Panc1 (cell line): ENCODE results near the gene EPHX1. TPM values are rescaled to one million over a fixed set of nuclear protein-coding genes. Genes with fewer than 3 reads are reported as not detected.

Source experiments
- ATAC-seq: fragments of 200-7000 bp; cut with Tn5 transposase; 2 replicates; pipeline ENCODE4 v1.9.1; 2020; ENCODE audit warnings: mild to moderate bottlenecking, moderate library complexity
- BruUV-seq: library from RNA; stranded (reverse); fragments of 400-500 nt; replicated peaks from 2 replicates; lab custom pipeline; 2021; lab: Mats Ljungman, UMichigan
- CTCF ChIA-PET: fragments of 300-600 bp; sonication (Branson Sonifier 250); formaldehyde crosslinking; loops from one replicate; lab custom pipeline; 2022; ENCODE audit warnings: antibody characterized with exemption; lab: Charles Lee
- POLR2A ChIA-PET: fragments of 300-600 bp; sonication (Branson Sonifier 250); formaldehyde crosslinking; loops from one replicate; lab custom pipeline; 2022; ENCODE audit warnings: antibody characterized with exemption; lab: Charles Lee
- DNase-seq: peaks from one replicate; pipeline ENCODE4 v3.0.0-alpha.2; 2010; ENCODE audit warnings: low read depth, low spot score
- H3K27ac ChIP-seq: 2 replicates; pipeline ENCODE4 v1.5.1; 2011; ENCODE audit warnings: mild to moderate bottlenecking, low read length, inconsistent platforms
- H3K27me3 ChIP-seq: fragments of 200-500 bp; sonication (Bioruptor generic); 2 replicates; pipeline ENCODE4 v1.6.0; 2014; ENCODE audit warnings: low read length, inconsistent platforms; ENCODE audit not compliant: control insufficient read depth, insufficient read depth
- H3K36me3 ChIP-seq: fragments of 200-500 bp; sonication (Bioruptor generic); 2 replicates; pipeline ENCODE4 v1.5.1; 2014; ENCODE audit warnings: inconsistent platforms, mild to moderate bottlenecking, low read length, moderate library complexity; ENCODE audit not compliant: control insufficient read depth, insufficient read depth
- H3K4me1 ChIP-seq: 2 replicates; pipeline ENCODE4 v1.5.1; 2011; ENCODE audit warnings: inconsistent platforms, mild to moderate bottlenecking, low read length, moderate library complexity; ENCODE audit not compliant: control insufficient read depth, insufficient read depth
- H3K4me3 ChIP-seq, 2 experiments: 2 replicates each; pipeline ENCODE4 v1.5.1; 2011 to 2012; ENCODE audit warnings: low read depth in 2 of 2, low read length in 2 of 2, mild to moderate bottlenecking in 2 of 2, inconsistent platforms in 1 of 2, moderate library complexity in 1 of 2
- H3K9me3 ChIP-seq: fragments of 200-500 bp; sonication (Bioruptor generic); 2 replicates; pipeline ENCODE4 v1.5.1; 2014; ENCODE audit warnings: low read depth, mild to moderate bottlenecking, inconsistent platforms, low read length, moderate library complexity; ENCODE audit not compliant: control insufficient read depth, insufficient read depth
- POLR2AphosphoS5 ChIP-seq: IDR thresholded peaks from 2 replicates; pipeline ENCODE4 v1.6.1; 2012; ENCODE audit warnings: mild to moderate bottlenecking, low read depth, low read length, moderate library complexity
- SIN3A ChIP-seq: IDR thresholded peaks from 2 replicates; pipeline ENCODE4 v1.6.1; 2012; ENCODE audit warnings: low read depth, mild to moderate bottlenecking, low read length, moderate library complexity, borderline replicate concordance; ENCODE audit not compliant: insufficient read depth
- TCF7L2 ChIP-seq: IDR thresholded peaks from 2 replicates; pipeline ENCODE4 v1.6.1; 2011; ENCODE audit warnings: mild to moderate bottlenecking, low read depth, low read length, inconsistent platforms
- in situ Hi-C: cut with HindIII; loops from 2 replicates; pipeline ENCODE4 v1.10.0; 2016; ENCODE audit warnings: low sequenced_read_pairs, low pct_unique_long_range_greater_than_20kb
- intact Hi-C: fragments of 100-400 bp; cut with micrococcal nuclease; formaldehyde crosslinking; loops from one replicate; pipeline ENCODE4 v1.10.0; 2022; ENCODE audit not compliant: unreplicated experiment
- total RNA-seq: library from RNA; stranded (reverse); gene quantifications from one replicate; pipeline ENCODE4 v1.2.1, GENCODE V29; 2021; ENCODE audit not compliant: unreplicated experiment
- TF ChIP-seq, protein P1 (sequence below): fragments of 450-650 bp; IDR thresholded peaks from 2 replicates; pipeline ENCODE4 v1.5.1; 2017; ENCODE audit warnings: mild to moderate bottlenecking
- TF ChIP-seq, protein P2 (sequence below), 2 experiments: IDR thresholded peaks; 2 replicates each; pipeline ENCODE4 v1.6.1; 2011 to 2012; ENCODE audit warnings: low read depth in 2 of 2, control low read depth in 1 of 2, low read length in 1 of 2, mild to moderate bottlenecking in 1 of 2, moderate library complexity in 1 of 2; ENCODE audit not compliant: insufficient read depth in 1 of 2

Gene EPHX1
- total RNA-seq, 1 experiment from 2014 or later, result 76.4 TPM

DNA sequence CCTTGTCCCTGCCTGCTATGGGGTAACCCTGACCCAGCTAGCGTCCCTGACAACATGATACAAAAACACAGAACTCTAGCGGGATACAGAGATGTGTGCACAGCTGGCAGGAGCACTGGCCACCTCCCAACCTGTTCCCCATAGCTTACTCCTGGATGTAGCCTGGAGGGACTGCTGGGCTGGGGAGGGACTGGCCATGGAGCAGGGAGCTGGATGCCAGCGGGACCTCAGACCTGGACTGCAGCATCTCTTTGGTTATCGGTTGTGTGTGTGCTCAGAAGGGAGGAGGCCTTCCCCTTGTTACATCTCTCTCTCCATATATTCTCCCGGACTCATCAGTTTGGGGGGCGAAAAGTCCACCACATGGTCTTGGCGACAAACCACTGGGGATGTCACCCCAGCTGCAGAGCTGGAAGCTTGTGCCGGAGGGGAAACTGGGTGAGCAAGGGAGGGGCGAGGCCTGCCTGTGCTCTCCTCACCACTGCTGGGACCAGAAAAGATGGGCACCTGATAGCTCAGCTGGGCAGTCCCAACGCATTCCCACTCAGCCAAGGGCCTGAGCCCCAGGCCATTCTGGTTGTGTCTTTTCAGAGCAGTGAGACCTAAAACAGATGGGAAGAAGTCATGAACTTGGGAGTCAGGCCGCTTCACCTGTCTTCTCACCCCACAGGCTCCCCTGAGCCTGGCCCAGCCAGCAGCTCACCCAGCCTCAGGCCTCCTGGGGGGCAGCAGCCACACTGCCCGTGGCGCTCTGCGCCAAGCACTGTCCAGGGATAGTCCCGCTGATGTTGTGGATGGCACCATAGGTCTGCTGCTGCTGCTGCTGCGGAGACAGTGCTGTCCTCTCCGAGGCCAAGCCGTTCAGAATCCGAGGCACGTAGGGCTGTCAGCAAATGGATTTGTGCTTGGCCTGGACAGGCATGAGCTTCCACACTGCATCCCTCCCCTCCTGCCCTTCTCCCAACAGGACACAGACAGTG lies 36.7 kb downstream of the EPHX1 start:
- ChIA-PET CTCF (no interaction called here), POLR2A (no interaction called here)
- 0 out of 2 replicates have a peak, but pooled peaks cover 5% of the 10 kb centered on the region for H3K4me1 ChIP-seq
- no peak for DNase-seq
- no peaks in the 10 kb centered on the region for H3K27me3 ChIP-seq
- TF ChIP-seq SIN3A (no peak), POLR2AphosphoS5 (no peak), TCF7L2 (no peak)
- TF ChIP-seq, protein P1, sequence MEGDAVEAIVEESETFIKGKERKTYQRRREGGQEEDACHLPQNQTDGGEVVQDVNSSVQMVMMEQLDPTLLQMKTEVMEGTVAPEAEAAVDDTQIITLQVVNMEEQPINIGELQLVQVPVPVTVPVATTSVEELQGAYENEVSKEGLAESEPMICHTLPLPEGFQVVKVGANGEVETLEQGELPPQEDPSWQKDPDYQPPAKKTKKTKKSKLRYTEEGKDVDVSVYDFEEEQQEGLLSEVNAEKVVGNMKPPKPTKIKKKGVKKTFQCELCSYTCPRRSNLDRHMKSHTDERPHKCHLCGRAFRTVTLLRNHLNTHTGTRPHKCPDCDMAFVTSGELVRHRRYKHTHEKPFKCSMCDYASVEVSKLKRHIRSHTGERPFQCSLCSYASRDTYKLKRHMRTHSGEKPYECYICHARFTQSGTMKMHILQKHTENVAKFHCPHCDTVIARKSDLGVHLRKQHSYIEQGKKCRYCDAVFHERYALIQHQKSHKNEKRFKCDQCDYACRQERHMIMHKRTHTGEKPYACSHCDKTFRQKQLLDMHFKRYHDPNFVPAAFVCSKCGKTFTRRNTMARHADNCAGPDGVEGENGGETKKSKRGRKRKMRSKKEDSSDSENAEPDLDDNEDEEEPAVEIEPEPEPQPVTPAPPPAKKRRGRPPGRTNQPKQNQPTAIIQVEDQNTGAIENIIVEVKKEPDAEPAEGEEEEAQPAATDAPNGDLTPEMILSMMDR, result no peak
- TF ChIP-seq, protein P2, sequence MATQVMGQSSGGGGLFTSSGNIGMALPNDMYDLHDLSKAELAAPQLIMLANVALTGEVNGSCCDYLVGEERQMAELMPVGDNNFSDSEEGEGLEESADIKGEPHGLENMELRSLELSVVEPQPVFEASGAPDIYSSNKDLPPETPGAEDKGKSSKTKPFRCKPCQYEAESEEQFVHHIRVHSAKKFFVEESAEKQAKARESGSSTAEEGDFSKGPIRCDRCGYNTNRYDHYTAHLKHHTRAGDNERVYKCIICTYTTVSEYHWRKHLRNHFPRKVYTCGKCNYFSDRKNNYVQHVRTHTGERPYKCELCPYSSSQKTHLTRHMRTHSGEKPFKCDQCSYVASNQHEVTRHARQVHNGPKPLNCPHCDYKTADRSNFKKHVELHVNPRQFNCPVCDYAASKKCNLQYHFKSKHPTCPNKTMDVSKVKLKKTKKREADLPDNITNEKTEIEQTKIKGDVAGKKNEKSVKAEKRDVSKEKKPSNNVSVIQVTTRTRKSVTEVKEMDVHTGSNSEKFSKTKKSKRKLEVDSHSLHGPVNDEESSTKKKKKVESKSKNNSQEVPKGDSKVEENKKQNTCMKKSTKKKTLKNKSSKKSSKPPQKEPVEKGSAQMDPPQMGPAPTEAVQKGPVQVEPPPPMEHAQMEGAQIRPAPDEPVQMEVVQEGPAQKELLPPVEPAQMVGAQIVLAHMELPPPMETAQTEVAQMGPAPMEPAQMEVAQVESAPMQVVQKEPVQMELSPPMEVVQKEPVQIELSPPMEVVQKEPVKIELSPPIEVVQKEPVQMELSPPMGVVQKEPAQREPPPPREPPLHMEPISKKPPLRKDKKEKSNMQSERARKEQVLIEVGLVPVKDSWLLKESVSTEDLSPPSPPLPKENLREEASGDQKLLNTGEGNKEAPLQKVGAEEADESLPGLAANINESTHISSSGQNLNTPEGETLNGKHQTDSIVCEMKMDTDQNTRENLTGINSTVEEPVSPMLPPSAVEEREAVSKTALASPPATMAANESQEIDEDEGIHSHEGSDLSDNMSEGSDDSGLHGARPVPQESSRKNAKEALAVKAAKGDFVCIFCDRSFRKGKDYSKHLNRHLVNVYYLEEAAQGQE (IDR thresholded peaks at IDR 0.05; ENCODE audit: insufficient read depth in 1 of 2, low read depth in 2 of 2, low read length in 1 of 2), result no peak
- intact Hi-C loops, result loop anchor here (5.0 kb wide), 1 partner anchor 69 kb away; the partner anchor contains the start of gene SRP9
- no peak overlapping the region for H3K27ac ChIP-seq
- no peak overlapping the region for H3K4me3 ChIP-seq
- no peak for ATAC-seq
- no peaks in the 10 kb centered on the region for H3K9me3 ChIP-seq
- BruUV-seq, result no TSS peak
- in situ Hi-C loops, result no loop called here
- H3K36me3 ChIP-seq, result no peaks in the 10 kb centered on the region

DNA sequence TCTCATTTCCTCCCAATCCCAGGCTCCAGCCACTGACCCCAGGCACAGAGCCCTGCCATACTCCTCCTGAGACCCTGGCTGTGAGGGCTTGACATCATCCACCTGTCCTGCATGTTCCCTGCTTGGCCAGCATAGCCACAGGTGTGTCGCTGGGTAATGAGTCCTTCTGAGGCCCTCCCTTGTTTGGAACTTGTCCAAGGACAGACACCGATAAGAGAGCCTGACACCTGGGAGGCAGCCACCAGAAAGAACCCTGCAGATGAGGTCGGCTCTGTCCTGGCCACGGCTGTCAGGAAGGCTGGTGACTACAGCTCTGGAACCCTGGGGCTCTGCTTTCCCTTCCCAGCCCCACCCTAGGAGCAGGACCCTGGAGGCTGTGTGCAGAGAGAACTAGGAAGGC lies 37.7 kb downstream of the EPHX1 start:
- no TSS peak for BruUV-seq
- no peak for DNase-seq

More for the DNA sequence above, 37.7 kb downstream of the EPHX1 start:
- Histone ChIP-seq H3K36me3 (no peaks in the 10 kb centered on the region), H3K27ac (no peak overlapping the region), H3K27me3 (no peaks in the 10 kb centered on the region), H3K4me3 (no peak overlapping the region), H3K4me1 (0 out of 2 replicates have a peak, but pooled peaks cover 5% of the 10 kb centered on the region), H3K9me3 (no peaks in the 10 kb centered on the region)
- intact Hi-C loops, result loop anchor here (5.0 kb wide), 1 partner anchor 70 kb away; the partner anchor contains the start of gene SRP9
- TF ChIP-seq SIN3A (no peak), POLR2AphosphoS5 (no peak), TCF7L2 (no peak)
- TF ChIP-seq, protein P2 (IDR thresholded peaks at IDR 0.05; ENCODE audit: insufficient read depth in 1 of 2, low read depth in 2 of 2, low read length in 1 of 2), result no peak
- TF ChIP-seq, protein P1, result no peak
- in situ Hi-C loops, result no loop called here
- ATAC-seq, result no peak
- POLR2A ChIA-PET, result no interaction called here
- CTCF ChIA-PET, result no interaction called here
